ENCODE data around the gene HRNR.
A peak's percentile ranks its signal among the peaks of the same experiment; 100 is the strongest.

Gene HRNR

DNA sequence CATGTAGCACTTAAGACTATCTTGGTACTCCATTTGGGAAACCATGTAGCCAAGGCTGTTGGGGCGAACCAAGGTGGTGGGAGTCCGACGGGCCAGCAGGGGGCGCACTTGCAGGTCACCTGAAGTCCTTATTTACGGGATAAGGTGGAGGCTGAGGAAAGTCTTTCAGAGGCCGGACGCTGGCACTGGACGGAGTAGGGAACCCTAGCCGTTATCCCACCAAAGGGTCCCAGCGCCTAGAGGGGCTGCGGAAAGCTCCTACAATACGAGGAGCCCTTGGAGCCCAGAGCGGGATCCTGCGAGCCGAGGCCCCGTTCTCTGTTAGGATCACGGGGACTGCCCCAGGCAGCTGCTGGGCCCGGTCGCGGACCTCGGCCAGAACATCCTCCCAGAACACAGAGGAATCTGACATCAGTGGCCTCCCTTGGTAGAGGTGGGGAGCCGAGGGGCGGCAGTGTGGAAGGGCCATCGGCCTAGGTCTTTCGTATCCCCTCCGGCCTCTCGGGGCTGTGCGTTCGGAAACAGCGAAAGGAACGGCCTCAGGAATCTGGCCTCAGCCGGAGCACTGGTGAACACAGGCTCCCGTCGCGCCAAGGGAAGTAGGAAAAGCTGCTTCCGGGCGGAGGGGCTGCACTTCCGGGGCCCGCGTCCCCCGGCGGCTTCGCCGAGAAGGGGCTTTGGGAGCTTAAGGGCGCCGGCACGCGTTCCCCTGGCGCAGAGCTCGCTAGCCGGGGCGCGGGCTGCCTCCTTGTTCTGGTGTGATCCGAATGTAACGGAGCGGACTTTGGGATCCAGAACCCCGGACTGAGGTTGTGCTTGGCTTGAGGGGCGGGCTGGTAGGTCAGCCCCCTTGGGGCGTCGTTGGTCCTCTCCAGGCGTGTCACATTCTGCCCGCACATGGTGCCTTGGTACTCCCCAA lies 35.1 kb downstream of the HRNR start:
- DNase-seq: peak; percentile 83

- DNase-seq: no peak
Measured at GRCh38 chr1:152186556-152187285, 37.3 kb downstream of the HRNR start.

- peak; percentile 76 for DNase-seq
Measured at GRCh38 chr1:152185544-152186391, 38.2 kb downstream of the HRNR start.

DNA sequence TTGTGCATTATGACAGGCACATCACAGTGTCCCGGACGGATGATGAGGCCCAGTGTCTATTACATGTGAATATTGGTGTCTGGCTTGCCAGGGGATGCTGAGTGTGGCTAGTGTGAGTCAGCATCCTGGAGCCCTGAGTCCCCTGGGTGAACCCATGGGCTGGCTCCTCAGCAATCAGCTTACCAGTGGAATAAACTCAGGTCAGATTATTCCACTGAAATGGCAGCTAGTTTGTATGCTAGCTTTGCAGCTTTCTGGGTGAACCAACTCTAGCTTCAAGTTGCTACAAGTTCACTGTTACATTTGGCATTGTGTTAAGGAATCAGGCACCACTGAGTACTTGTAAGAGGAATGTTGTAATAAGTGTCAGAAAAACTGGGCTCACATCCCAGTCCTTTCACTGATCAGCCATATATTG lies 41.0 kb downstream of the HRNR start:
- no peak for DNase-seq

DNA sequence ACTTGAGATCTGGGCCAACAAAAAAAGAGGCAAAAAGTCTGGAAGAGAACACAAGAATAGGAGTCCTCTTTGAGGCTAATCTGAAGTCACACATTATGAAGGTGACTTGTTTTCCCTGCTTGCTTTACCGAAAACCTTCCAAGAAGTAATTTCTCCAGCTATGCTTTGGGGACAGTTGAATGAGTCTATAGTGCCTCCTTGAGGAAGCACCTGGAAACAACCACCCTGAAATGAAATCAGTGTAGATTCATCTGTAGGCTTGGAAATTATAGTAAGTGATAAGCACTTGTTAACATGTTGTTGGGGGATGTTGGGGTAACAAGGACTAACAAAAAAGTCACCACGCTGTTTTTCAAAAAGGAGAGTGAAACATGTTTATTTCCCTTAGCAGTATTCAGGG lies 41.6 kb downstream of the HRNR start:
- DNase-seq: peak; percentile 12

- no peak for DNase-seq
Measured at GRCh38 chr1:152179566-152179965, 44.4 kb downstream of the HRNR start.

- no peak for DNase-seq
Measured at GRCh38 chr1:152170287-152170905, 53.6 kb downstream of the HRNR start.

DNA sequence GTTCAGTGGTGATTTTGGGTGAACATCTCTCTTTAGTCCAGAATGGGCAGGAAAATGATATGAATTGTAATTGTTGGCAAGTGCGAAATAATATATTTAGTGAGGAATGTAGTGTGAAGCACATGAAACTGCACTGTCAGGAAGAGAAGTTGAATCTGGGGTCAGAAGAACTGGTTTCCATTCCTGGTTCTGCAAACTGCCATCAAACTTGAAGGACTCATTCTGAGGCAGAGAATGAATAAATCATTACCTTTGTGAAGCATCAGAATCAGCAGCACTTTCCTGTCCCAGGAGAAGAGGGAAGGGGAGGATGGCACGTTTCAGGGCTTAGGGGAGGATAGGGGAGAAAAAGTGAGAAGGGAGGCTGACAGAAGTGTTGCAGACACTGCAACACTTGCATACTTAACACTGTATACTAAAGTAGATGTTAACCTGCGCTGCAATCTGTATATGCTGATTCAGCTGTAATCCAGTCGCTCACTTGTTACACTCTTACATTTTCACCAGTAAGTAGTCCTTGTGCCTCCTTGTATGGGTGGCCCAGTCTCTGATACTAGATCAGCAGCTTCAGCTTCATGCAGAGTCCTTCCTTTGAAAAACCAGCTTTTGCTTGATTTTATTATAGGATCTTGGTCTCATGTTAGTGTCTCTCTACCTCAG lies 54.5 kb downstream of the HRNR start:
- no peak for DNase-seq

DNA sequence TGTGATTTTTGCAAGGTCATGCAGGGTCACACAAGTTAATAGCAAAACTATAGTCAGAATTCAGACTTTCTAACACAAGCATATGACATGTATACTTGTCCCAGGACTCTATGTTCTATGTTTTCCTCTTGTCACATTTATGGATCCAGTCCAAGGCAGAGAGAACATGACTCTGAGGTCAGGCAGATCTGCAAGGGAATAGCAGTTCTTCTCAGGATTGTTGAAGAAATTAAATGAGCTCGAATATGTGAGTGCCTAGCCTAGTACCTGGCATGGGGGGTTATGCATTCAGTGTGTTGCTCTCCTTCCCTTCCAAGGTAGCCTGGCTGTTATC lies 55.5 kb downstream of the HRNR start:
- no peak for DNase-seq

DNA sequence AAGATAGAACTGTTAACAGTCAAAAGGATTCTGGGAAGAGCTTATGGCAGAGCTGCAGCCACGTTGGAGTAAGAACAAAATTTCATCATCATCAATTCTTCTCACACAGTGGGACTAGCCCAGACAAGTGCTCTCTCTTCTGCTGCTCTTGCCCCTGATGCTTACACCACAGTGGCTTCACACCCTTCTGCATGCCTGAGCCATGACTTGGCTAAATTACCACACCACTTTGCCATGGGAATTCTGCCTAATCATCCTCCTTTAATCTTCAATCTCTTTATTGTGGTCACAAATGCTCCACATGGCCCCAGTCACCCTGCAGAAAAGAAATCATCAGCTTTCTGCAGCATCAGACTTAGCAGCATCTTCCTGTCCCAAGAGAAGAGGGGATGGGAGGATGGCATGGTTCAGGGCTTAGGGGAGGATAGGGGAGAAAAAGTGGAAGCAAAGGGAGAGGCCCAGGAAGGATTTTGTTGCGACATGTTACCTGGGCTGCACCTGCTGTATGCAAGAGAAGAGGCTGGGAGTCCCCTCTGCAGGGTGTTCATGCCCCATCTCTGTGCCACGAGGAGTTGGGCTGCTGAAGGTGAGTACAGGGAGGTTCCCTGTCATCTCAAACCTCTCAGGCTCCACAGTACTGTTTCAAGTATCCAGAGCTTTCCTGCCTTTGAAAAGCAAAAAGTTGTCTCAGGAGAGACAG lies 56.0 kb downstream of the HRNR start:
- no peak for DNase-seq

- no peak for DNase-seq
Measured at GRCh38 chr1:152166966-152167365, 57.0 kb downstream of the HRNR start.

GRCh38 chr1:152165286-152166077 lies 58.5 kb downstream of the HRNR start:
- no peak for DNase-seq

DNA sequence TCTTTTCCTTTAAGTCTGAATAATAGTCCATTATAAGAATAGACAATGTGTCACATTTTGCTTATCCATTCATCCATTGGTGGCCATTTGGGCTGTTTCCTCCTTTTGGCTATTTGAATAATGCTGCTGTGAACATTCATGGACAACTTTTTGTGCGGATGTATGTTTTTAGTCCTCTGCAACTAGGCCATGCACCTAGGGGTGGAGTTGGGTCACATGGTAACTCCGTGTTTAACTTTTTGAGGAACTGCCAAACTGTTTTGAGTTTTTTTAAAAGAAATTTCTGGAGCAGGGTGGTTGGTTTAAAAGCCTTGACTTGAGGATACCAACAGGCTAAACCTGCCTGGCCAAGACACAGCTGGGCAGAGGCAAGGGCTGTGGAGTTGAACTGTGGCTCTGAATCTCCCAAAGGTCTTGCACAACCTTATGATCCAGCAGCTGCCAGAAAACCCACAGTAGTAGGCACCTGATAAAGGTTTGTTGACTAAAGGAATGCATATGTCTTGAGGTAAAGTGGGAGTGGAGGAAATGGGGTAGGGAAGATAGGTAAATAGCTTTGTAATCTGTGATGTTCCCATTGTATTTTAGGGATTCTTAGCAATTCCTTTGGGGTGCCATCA lies 59.4 kb downstream of the HRNR start:
- DNase-seq: no peak

GRCh38 chr1:152162792-152163463 lies 61.1 kb downstream of the HRNR start:
- DNase-seq: no peak

Data from SHP77 treated with DMSO at 0.1 percent for 48 hours (cell line).